ENCODE data around the gene CLMP.

DNA sequence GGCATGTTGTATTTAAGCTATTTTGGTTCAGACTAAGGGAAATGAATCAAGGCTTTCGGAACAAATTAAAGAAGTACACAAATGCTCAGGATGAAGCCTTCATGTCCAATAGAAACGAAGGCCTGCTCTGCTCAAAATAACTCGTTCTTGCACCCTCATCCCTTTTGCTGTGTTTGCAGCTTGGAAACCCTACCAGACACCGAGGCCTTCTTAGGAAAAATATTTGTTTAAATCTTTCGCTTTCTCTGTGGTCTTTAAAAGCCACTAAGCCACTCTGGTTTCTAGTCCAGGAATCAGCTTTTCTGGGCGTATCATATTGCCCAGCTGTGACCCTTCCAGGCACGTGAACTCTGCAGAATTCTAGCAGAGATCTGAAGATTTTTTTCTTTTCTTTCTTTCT lies 72.2 kb downstream of the CLMP start:
- no peak for TF ChIP-seq POLR2A (IDR thresholded peaks at IDR 0.05)
- TF ChIP-seq, protein P1, sequence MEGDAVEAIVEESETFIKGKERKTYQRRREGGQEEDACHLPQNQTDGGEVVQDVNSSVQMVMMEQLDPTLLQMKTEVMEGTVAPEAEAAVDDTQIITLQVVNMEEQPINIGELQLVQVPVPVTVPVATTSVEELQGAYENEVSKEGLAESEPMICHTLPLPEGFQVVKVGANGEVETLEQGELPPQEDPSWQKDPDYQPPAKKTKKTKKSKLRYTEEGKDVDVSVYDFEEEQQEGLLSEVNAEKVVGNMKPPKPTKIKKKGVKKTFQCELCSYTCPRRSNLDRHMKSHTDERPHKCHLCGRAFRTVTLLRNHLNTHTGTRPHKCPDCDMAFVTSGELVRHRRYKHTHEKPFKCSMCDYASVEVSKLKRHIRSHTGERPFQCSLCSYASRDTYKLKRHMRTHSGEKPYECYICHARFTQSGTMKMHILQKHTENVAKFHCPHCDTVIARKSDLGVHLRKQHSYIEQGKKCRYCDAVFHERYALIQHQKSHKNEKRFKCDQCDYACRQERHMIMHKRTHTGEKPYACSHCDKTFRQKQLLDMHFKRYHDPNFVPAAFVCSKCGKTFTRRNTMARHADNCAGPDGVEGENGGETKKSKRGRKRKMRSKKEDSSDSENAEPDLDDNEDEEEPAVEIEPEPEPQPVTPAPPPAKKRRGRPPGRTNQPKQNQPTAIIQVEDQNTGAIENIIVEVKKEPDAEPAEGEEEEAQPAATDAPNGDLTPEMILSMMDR (IDR thresholded peaks at IDR 0.05), result no peak

Measured in body of pancreas (tissue), 4 donors.